PC-9 (cell line): ENCODE results near the gene PTGFRN. TPM values are rescaled to one million over a fixed set of nuclear protein-coding genes. Genes with fewer than 3 reads are reported as not detected.

ENCODE experiments used
- BruUV-seq: library from RNA; stranded (reverse); fragments of 400-500 nt; replicated peaks from 2 replicates; lab custom pipeline; 2021; lab: Mats Ljungman, UMichigan
- CTCF ChIA-PET: fragments of 300-600 bp; sonication (Branson Sonifier 250); formaldehyde crosslinking; loops from one replicate; lab custom pipeline; 2022; ENCODE audit warnings: antibody characterized with exemption; lab: Charles Lee
- POLR2A ChIA-PET: fragments of 300-600 bp; sonication (Branson Sonifier 250); formaldehyde crosslinking; loops from one replicate; lab custom pipeline; 2022; ENCODE audit warnings: antibody characterized with exemption; ENCODE audit not compliant: unreplicated experiment; lab: Charles Lee
- DNase-seq, 2 experiments: peaks; one replicate each; pipeline versions ENCODE4 v3.0.0 to v3.0.0-alpha.2; 2015 to 2022; ENCODE audit warnings: mixed read lengths in 1 of 2
- H2AFZ ChIP-seq: fragments of 200-600 bp; sonication (generic); 2 replicates; pipeline ENCODE4 v1.8.1; 2017; ENCODE audit warnings: antibody characterized with exemption
- H3F3A ChIP-seq: fragments of 200-600 bp; sonication (generic); 2 replicates; pipeline ENCODE4 v1.8.1; 2017; ENCODE audit warnings: antibody characterized with exemption, mild to moderate bottlenecking, low read depth; ENCODE audit not compliant: insufficient read depth
- H3K27ac ChIP-seq: fragments of 200-600 bp; sonication (generic); 2 replicates; pipeline ENCODE4 v1.6.1; 2016; ENCODE audit warnings: mixed run types
- H3K27me3 ChIP-seq: fragments of 200-600 bp; sonication (generic); 2 replicates; pipeline ENCODE4 v1.6.1; 2016; ENCODE audit warnings: low read depth, mixed run types; ENCODE audit not compliant: insufficient read depth
- H3K36me3 ChIP-seq: fragments of 200-600 bp; sonication (generic); 2 replicates; pipeline ENCODE4 v1.6.1; 2016; ENCODE audit warnings: low read depth, mixed run types
- H3K4me1 ChIP-seq: fragments of 200-600 bp; sonication (generic); replicated peaks from 2 replicates; pipeline ENCODE4 v1.6.1; 2016; ENCODE audit warnings: mixed run types; ENCODE audit not compliant: insufficient read depth
- H3K4me2 ChIP-seq: fragments of 200-600 bp; sonication (generic); 2 replicates; pipeline ENCODE4 v1.6.1; 2017; ENCODE audit warnings: mixed run types
- H3K4me3 ChIP-seq: fragments of 200-600 bp; sonication (generic); 2 replicates; pipeline ENCODE4 v1.6.1; 2016; ENCODE audit warnings: mixed run types
- H3K79me2 ChIP-seq: fragments of 200-600 bp; sonication (generic); 2 replicates; pipeline ENCODE4 v1.6.1; 2017; ENCODE audit warnings: low read depth, mixed run types
- H3K9me2 ChIP-seq: fragments of 200-600 bp; sonication (generic); 2 replicates; pipeline ENCODE4 v1.8.1; 2017; ENCODE audit warnings: mild to moderate bottlenecking; ENCODE audit not compliant: insufficient read depth
- H3K9me3 ChIP-seq: fragments of 200-600 bp; sonication (generic); 2 replicates; pipeline ENCODE4 v1.8.1; 2016; ENCODE audit warnings: low read depth; ENCODE audit not compliant: insufficient read depth
- H4K20me1 ChIP-seq: fragments of 200-600 bp; sonication (generic); 2 replicates; pipeline ENCODE4 v1.8.1; 2017; ENCODE audit not compliant: insufficient read depth
- CTCF ChIP-seq: fragments of 200-600 bp; sonication (generic); conservative IDR thresholded peaks from 2 replicates; pipeline ENCODE4 v1.6.1; 2017; ENCODE audit warnings: mixed run types, antibody characterized with exemption, mild to moderate bottlenecking, moderate library complexity
- EZH2 ChIP-seq: fragments of 200-600 bp; sonication (generic); IDR thresholded peaks from 2 replicates; pipeline ENCODE4 v1.8.0; 2017; ENCODE audit warnings: antibody characterized with exemption, low read depth
- intact Hi-C: fragments of 100-400 bp; cut with micrococcal nuclease; formaldehyde crosslinking; loops from one replicate; pipeline ENCODE4 v1.10.0; 2022; ENCODE audit not compliant: unreplicated experiment
- total RNA-seq: library from RNA; stranded (reverse); gene quantifications from 2 replicates; pipeline ENCODE4 v1.2.3, GENCODE V29; 2021

PTGFRN gene
- total RNA-seq, 1 experiment from 2014 or later, result 87.3 TPM

GRCh38 chr1:116989835-116990234, 80.1 kb downstream of the PTGFRN start:
- POLR2A ChIA-PET, result no interaction called here

GRCh38 chr1:116990612-116991151, 81.0 kb downstream of the PTGFRN start:
- Histone ChIP-seq H3K9me3 (no peaks in the 10 kb centered on the region), H2AFZ (no peak overlapping the region), H3K4me3 (no peak overlapping the region), H3K27me3 (no peaks in the 10 kb centered on the region), H3K4me1 (no peaks in the 10 kb centered on the region), H4K20me1 (no peaks in the 10 kb centered on the region), H3K4me2 (no peak overlapping the region), H3F3A (no peaks in the 10 kb centered on the region), H3K79me2 (no peaks in the 10 kb centered on the region), H3K9me2 (no peaks in the 10 kb centered on the region), H3K27ac (no peak overlapping the region), H3K36me3 (no peaks in the 10 kb centered on the region)
- no peak for TF ChIP-seq EZH2
- no peak for TF ChIP-seq CTCF
- BruUV-seq, result no TSS peak
- intact Hi-C loops, result loop anchor here (10.0 kb wide), 1 partner anchor 54 kb away; no protein-coding TSS in a partner anchor
- no peak for DNase-seq
- POLR2A ChIA-PET, result no interaction called here
- CTCF ChIA-PET, result no interaction called here

More at GRCh38 chr1:116989835-116990234, 80.1 kb downstream of the PTGFRN start:
- no peak for DNase-seq
- no peak overlapping the region for H3K4me3 ChIP-seq
- no peak for TF ChIP-seq CTCF
- TF ChIP-seq EZH2, result no peak
- H3K4me2 ChIP-seq, result no peak overlapping the region
- H3K27ac ChIP-seq, result no peak overlapping the region
- H4K20me1 ChIP-seq, result no peaks in the 10 kb centered on the region
- intact Hi-C loops, result loop anchor here (10.0 kb wide), 1 partner anchor 55 kb away; no protein-coding TSS in a partner anchor
- no peaks in the 10 kb centered on the region for H3K9me2 ChIP-seq
- CTCF ChIA-PET, result no interaction called here
- no peaks in the 10 kb centered on the region for H3F3A ChIP-seq
- H3K79me2 ChIP-seq, result no peaks in the 10 kb centered on the region
- H2AFZ ChIP-seq, result no peak overlapping the region
- no peaks in the 10 kb centered on the region for H3K9me3 ChIP-seq
- BruUV-seq, result no TSS peak
- H3K27me3 ChIP-seq, result no peaks in the 10 kb centered on the region
- 0 out of 2 replicates have a peak, but pooled peaks cover 3% of the 10 kb centered on the region for H3K36me3 ChIP-seq
- no peaks in the 10 kb centered on the region for H3K4me1 ChIP-seq

- DNase-seq, result no peak
- H3K4me2 ChIP-seq, result no peak overlapping the region
- H3K9me2 ChIP-seq, result no peaks in the 10 kb centered on the region
- BruUV-seq, result no TSS peak
- H2AFZ ChIP-seq, result no peak overlapping the region
- TF ChIP-seq CTCF, result no peak
- no peak for TF ChIP-seq EZH2
- H4K20me1 ChIP-seq, result no peaks in the 10 kb centered on the region
- no peak overlapping the region for H3K27ac ChIP-seq
- H3K4me3 ChIP-seq, result no peak overlapping the region
- no peaks in the 10 kb centered on the region for H3K27me3 ChIP-seq
- POLR2A ChIA-PET, result no interaction called here
- H3K79me2 ChIP-seq, result no peaks in the 10 kb centered on the region
- no peaks in the 10 kb centered on the region for H3K4me1 ChIP-seq
- intact Hi-C loops, result loop anchor here (10.0 kb wide), 1 partner anchor 53 kb away; no protein-coding TSS in a partner anchor
- H3K36me3 ChIP-seq, result no peaks in the 10 kb centered on the region
- CTCF ChIA-PET, result no interaction called here
- H3F3A ChIP-seq, result no peaks in the 10 kb centered on the region
- no peaks in the 10 kb centered on the region for H3K9me3 ChIP-seq
Observed at GRCh38 chr1:116991171-116991845, 81.6 kb downstream of the PTGFRN start.
